CD4-positive, alpha-beta T cell treated with Interleukin-15 for 1 hour (primary cell): ENCODE data around the gene GPRC5D.

Source experiments
- DNase-seq: peaks from one replicate; pipeline ENCODE4 v3.0.0-alpha.2; 2020

Gene GPRC5D

GRCh38 chr12:12979126-12979525, 27.2 kb upstream of the GPRC5D start:
- DNase-seq: no peak

GRCh38 chr12:12977231-12977630, 25.3 kb upstream of the GPRC5D start:
- DNase-seq: no peak

- DNase-seq: no peak
Measured at GRCh38 chr12:12976366-12976765, 24.4 kb upstream of the GPRC5D start.

- DNase-seq: no peak
Measured at GRCh38 chr12:12975322-12976077, 23.5 kb upstream of the GPRC5D start.

GRCh38 chr12:12974211-12974610, 22.2 kb upstream of the GPRC5D start:
- no peak for DNase-seq

GRCh38 chr12:12973019-12973418, 21.0 kb upstream of the GPRC5D start:
- DNase-seq: no peak

GRCh38 chr12:12965836-12966235, 13.9 kb upstream of the GPRC5D start:
- DNase-seq: no peak

- DNase-seq: no peak
Measured at GRCh38 chr12:12964255-12964654, 12.3 kb upstream of the GPRC5D start.

GRCh38 chr12:12960639-12961209, 8.8 kb upstream of the GPRC5D start:
- no peak for DNase-seq

GRCh38 chr12:12958886-12959285, 6.9 kb upstream of the GPRC5D start:
- DNase-seq: no peak

GRCh38 chr12:12954878-12955625, 3.1 kb upstream of the GPRC5D start:
- DNase-seq: no peak

- DNase-seq: no peak
Measured at GRCh38 chr12:12954356-12954755, 2.4 kb upstream of the GPRC5D start.

GRCh38 chr12:12951504-12951903, 466 bp downstream of the GPRC5D start:
- DNase-seq: no peak

- no peak for DNase-seq
Measured at GRCh38 chr12:12947902-12948301, 4.1 kb downstream of the GPRC5D start.

GRCh38 chr12:12946686-12947355, 5.1 kb downstream of the GPRC5D start:
- no peak for DNase-seq

GRCh38 chr12:12945591-12945990, 6.4 kb downstream of the GPRC5D start:
- no peak for DNase-seq

GRCh38 chr12:12943586-12944260, 8.2 kb downstream of the GPRC5D start:
- no peak for DNase-seq

- no peak for DNase-seq
Measured at GRCh38 chr12:12941450-12942350, 10.3 kb downstream of the GPRC5D start.

- DNase-seq: no peak
Measured at GRCh38 chr12:12939888-12940287, 12.1 kb downstream of the GPRC5D start.

- no peak for DNase-seq
Measured at GRCh38 chr12:12938541-12938940, 13.4 kb downstream of the GPRC5D start.

- no peak for DNase-seq
Measured at GRCh38 chr12:12936983-12937491, 14.9 kb downstream of the GPRC5D start.

- no peak for DNase-seq
Measured at GRCh38 chr12:12934556-12934955, 17.4 kb downstream of the GPRC5D start.
